ENCODE results near the gene PGM2L1.

GRCh38 chr11:74412321-74412720 lies 14.1 kb upstream of the PGM2L1 start:
- TF ChIP-seq POLR2AphosphoS5 (IDR thresholded peaks at IDR 0.05; ENCODE audit: low read depth, low read length) (no peak), CTCF (IDR thresholded peaks at IDR 0.05) (no peak)
